ENCODE data around the gene GOSR1.

DNA sequence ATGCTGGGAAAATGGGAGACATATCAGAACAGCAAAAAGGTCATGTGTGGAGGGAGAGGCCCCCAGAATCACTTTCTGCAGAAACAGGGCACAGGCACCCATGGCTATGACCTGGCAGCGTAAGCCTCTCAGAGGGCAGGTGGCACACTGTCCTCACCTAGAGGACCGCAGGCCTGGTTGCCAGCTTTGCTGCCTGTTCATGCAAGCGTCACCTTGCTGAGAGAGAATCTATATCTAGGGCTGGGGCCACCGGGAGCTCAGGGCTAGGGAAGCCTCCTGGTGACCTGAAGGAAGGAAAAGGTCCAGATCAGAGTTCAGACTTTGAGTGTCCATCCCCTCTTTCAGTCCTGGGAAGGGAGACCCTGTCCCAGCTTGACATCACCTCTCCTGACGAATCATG lies 78.7 kb downstream of the GOSR1 start:
- TF ChIP-seq, protein P1, sequence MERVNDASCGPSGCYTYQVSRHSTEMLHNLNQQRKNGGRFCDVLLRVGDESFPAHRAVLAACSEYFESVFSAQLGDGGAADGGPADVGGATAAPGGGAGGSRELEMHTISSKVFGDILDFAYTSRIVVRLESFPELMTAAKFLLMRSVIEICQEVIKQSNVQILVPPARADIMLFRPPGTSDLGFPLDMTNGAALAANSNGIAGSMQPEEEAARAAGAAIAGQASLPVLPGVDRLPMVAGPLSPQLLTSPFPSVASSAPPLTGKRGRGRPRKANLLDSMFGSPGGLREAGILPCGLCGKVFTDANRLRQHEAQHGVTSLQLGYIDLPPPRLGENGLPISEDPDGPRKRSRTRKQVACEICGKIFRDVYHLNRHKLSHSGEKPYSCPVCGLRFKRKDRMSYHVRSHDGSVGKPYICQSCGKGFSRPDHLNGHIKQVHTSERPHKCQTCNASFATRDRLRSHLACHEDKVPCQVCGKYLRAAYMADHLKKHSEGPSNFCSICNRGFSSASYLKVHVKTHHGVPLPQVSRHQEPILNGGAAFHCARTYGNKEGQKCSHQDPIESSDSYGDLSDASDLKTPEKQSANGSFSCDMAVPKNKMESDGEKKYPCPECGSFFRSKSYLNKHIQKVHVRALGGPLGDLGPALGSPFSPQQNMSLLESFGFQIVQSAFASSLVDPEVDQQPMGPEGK (CRISPR knock-in tag; IDR thresholded peaks at IDR 0.05; ENCODE audit: borderline replicate concordance) = no peak
- TF ChIP-seq PPARA (CRISPR knock-in tag; IDR thresholded peaks at IDR 0.05; ENCODE audit: borderline replicate concordance) (no peak), ISL1 (CRISPR knock-in tag; IDR thresholded peaks at IDR 0.05) (no peak), RARB (CRISPR knock-in tag; IDR thresholded peaks at IDR 0.05) (no peak), BACH2 (CRISPR knock-in tag; IDR thresholded peaks at IDR 0.05; ENCODE audit: borderline replicate concordance) (no peak), ESRRG (CRISPR knock-in tag; IDR thresholded peaks at IDR 0.05) (no peak), ZC3H10 (CRISPR knock-in tag; IDR thresholded peaks at IDR 0.05) (no peak), TOX (CRISPR knock-in tag; IDR thresholded peaks at IDR 0.05; ENCODE audit: borderline replicate concordance) (no peak), ARNTL (CRISPR knock-in tag; IDR thresholded peaks at IDR 0.05; ENCODE audit: borderline replicate concordance, low read depth) (no peak), ZFP3 (CRISPR knock-in tag; IDR thresholded peaks at IDR 0.05) (no peak), ZFP30 (CRISPR knock-in tag; IDR thresholded peaks at IDR 0.05) (no peak)
- TF ChIP-seq, protein P2, sequence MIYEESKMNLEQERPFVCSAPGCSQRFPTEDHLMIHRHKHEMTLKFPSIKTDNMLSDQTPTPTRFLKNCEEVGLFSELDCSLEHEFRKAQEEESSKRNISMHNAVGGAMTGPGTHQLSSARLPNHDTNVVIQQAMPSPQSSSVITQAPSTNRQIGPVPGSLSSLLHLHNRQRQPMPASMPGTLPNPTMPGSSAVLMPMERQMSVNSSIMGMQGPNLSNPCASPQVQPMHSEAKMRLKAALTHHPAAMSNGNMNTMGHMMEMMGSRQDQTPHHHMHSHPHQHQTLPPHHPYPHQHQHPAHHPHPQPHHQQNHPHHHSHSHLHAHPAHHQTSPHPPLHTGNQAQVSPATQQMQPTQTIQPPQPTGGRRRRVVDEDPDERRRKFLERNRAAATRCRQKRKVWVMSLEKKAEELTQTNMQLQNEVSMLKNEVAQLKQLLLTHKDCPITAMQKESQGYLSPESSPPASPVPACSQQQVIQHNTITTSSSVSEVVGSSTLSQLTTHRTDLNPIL (CRISPR knock-in tag; IDR thresholded peaks at IDR 0.05; ENCODE audit: low read depth) = no peak
- TF ChIP-seq, protein P3, sequence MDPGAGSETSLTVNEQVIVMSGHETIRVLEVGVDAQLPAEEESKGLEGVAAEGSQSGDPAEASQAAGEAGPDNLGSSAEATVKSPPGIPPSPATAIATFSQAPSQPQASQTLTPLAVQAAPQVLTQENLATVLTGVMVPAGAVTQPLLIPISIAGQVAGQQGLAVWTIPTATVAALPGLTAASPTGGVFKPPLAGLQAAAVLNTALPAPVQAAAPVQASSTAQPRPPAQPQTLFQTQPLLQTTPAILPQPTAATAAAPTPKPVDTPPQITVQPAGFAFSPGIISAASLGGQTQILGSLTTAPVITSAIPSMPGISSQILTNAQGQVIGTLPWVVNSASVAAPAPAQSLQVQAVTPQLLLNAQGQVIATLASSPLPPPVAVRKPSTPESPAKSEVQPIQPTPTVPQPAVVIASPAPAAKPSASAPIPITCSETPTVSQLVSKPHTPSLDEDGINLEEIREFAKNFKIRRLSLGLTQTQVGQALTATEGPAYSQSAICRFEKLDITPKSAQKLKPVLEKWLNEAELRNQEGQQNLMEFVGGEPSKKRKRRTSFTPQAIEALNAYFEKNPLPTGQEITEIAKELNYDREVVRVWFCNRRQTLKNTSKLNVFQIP (CRISPR knock-in tag; IDR thresholded peaks at IDR 0.05; ENCODE audit: borderline replicate concordance, low read depth) = no peak

Data from SK-N-SH treated with all-trans-retinoic acid at 6 μM for 48 hours (cell line).